GM12892 (cell line): ENCODE data around the gene REEP1.

ENCODE experiments used
- POLR2A ChIP-seq: IDR thresholded peaks from 2 replicates; pipeline ENCODE4 v1.6.1; 2011; ENCODE audit warnings: low read depth, low read length, control low read depth
- TAF1 ChIP-seq: IDR thresholded peaks from 2 replicates; pipeline ENCODE4 v1.6.1; 2011; ENCODE audit warnings: low read depth, mild to moderate bottlenecking, control low read depth, low read length, borderline replicate concordance

DNA sequence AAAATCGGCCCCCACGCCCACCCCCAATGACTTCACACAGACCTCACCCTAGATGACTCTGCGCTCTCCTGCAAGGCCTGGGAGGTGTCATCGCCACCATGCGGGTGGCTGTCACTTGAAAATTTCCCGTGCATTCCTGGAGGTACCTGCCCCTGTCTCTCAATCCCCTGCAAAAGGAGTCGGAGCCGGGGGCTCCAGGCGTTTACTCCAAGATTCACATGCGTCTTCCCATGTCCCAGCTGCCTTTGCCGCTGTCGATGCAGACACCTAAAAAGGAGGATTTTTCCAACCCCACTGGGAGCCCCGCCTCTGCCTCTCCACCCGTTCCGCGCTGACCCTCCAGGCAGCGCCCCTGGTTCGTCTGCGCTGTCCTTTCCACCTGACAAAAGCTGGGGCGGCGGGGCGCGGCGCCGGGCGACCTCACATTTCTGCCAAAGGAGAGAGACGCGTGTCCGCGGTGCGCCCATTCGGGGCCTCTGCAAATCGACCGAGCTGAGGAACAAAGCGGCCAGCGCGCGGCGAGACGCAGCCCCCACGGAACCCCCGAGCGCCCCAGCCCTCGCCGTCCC lies 667 bp downstream of the REEP1 start:
- no peak for TF ChIP-seq TAF1
- TF ChIP-seq POLR2A, result no peak
